ENCODE data around the gene GPRIN1.
A peak's percentile ranks its signal among the peaks of the same experiment; 100 is the strongest.

GPRIN1 gene

GRCh38 chr5:176640616-176641015, 30.7 kb upstream of the GPRIN1 start:
- H3K9me3 ChIP-seq (ENCODE audit: control insufficient read depth in 1 of 2, low read length in 2 of 2) = no peaks in the 10 kb centered on the region
- no peaks in the 10 kb centered on the region for H3K4me1 ChIP-seq (ENCODE audit: control insufficient read depth in 1 of 2, insufficient read depth in 2 of 2, low read length in 2 of 2)
- no peak overlapping the region for H3K27ac ChIP-seq (ENCODE audit: low read length)
- no peaks in the 10 kb centered on the region for H3K36me3 ChIP-seq (ENCODE audit: control insufficient read depth in 1 of 2, insufficient read depth in 2 of 2, low read length in 2 of 2)
- H3K27me3 ChIP-seq (ENCODE audit: low read depth, low read length) = no peaks in the 10 kb centered on the region
- H3K4me3 ChIP-seq (ENCODE audit: low read depth in 1 of 2, low read length in 2 of 2) = no peak overlapping the region

GRCh38 chr5:176639981-176640380, 30.0 kb upstream of the GPRIN1 start:
- H3K27ac ChIP-seq (ENCODE audit: low read length) = no peak overlapping the region

GRCh38 chr5:176639208-176639607, 29.3 kb upstream of the GPRIN1 start:
- H3K27me3 ChIP-seq (ENCODE audit: low read depth, low read length) = no peaks in the 10 kb centered on the region
- H3K4me1 ChIP-seq (ENCODE audit: control insufficient read depth in 1 of 2, insufficient read depth in 2 of 2, low read length in 2 of 2) = no peaks in the 10 kb centered on the region
- no peaks in the 10 kb centered on the region for H3K9me3 ChIP-seq (ENCODE audit: control insufficient read depth in 1 of 2, low read length in 2 of 2)
- no peaks in the 10 kb centered on the region for H3K36me3 ChIP-seq (ENCODE audit: control insufficient read depth in 1 of 2, insufficient read depth in 2 of 2, low read length in 2 of 2)
- H3K27ac ChIP-seq (ENCODE audit: low read length) = no peak overlapping the region
- H3K4me3 ChIP-seq (ENCODE audit: low read depth in 1 of 2, low read length in 2 of 2) = no peak overlapping the region

More at GRCh38 chr5:176639981-176640380, 30.0 kb upstream of the GPRIN1 start:
- Histone ChIP-seq H3K4me3 (ENCODE audit: low read depth in 1 of 2, low read length in 2 of 2) (no peak overlapping the region), H3K36me3 (ENCODE audit: control insufficient read depth in 1 of 2, insufficient read depth in 2 of 2, low read length in 2 of 2) (no peaks in the 10 kb centered on the region), H3K4me1 (ENCODE audit: control insufficient read depth in 1 of 2, insufficient read depth in 2 of 2, low read length in 2 of 2) (no peaks in the 10 kb centered on the region), H3K9me3 (ENCODE audit: control insufficient read depth in 1 of 2, low read length in 2 of 2) (no peaks in the 10 kb centered on the region), H3K27me3 (ENCODE audit: low read depth, low read length) (no peaks in the 10 kb centered on the region)

DNA sequence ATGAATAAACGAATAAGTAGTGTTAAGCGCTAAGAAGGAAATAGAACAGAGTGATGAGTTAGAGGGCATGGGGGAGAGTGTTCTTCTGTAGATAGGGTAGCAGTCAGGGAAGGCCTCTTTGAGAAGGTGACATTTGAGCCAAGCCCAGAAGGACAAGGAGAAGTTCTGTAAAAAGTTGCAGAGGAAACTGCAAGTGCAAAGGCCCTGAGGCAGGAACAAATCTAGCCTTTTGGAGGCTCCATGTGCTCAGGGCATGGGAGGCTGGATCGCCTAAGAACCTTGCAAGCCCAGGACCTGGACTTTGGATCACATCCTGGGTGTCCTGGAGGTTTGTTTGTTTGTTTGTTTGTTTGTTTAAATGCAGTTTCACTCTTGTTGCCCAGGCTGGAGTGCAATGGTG, 28.5 kb upstream of the GPRIN1 start:
- Histone ChIP-seq H3K36me3 (ENCODE audit: control insufficient read depth in 1 of 2, insufficient read depth in 2 of 2, low read length in 2 of 2) (no peaks in the 10 kb centered on the region), H3K4me3 (ENCODE audit: low read depth in 1 of 2, low read length in 2 of 2) (no peak overlapping the region), H3K4me1 (ENCODE audit: control insufficient read depth in 1 of 2, insufficient read depth in 2 of 2, low read length in 2 of 2) (no peaks in the 10 kb centered on the region), H3K9me3 (ENCODE audit: control insufficient read depth in 1 of 2, low read length in 2 of 2) (no peaks in the 10 kb centered on the region), H3K27ac (ENCODE audit: low read length) (no peak overlapping the region), H3K27me3 (ENCODE audit: low read depth, low read length) (no peaks in the 10 kb centered on the region)

DNA sequence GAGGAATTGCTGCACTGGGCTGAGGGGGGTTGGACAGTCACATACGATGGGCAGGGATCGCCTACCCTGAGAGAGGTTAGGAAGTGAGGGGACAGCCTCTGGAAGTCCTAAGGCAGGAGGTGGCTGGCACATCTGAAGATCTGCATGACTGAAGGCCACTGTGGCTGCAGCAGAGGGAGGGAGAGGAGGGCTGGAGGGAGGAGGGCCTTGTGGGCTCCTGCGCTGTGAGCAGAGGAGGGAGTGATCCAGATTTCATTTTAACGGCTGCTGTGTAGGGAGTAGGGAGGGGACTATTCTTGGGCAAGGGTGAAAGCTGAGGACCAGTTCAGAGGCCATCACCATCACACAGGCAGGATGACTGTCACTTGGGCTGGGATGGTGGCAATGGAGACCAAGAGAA, 27.6 kb upstream of the GPRIN1 start:
- no peaks in the 10 kb centered on the region for H3K27me3 ChIP-seq (ENCODE audit: low read depth, low read length)
- H3K4me1 ChIP-seq (ENCODE audit: control insufficient read depth in 1 of 2, insufficient read depth in 2 of 2, low read length in 2 of 2) = no peaks in the 10 kb centered on the region
- H3K4me3 ChIP-seq (ENCODE audit: low read depth in 1 of 2, low read length in 2 of 2) = no peak overlapping the region
- no peaks in the 10 kb centered on the region for H3K36me3 ChIP-seq (ENCODE audit: control insufficient read depth in 1 of 2, insufficient read depth in 2 of 2, low read length in 2 of 2)
- no peaks in the 10 kb centered on the region for H3K9me3 ChIP-seq (ENCODE audit: control insufficient read depth in 1 of 2, low read length in 2 of 2)
- no peak overlapping the region for H3K27ac ChIP-seq (ENCODE audit: low read length)

GRCh38 chr5:176636426-176636825, 26.5 kb upstream of the GPRIN1 start:
- no peaks in the 10 kb centered on the region for H3K9me3 ChIP-seq (ENCODE audit: control insufficient read depth in 1 of 2, low read length in 2 of 2)
- no peaks in the 10 kb centered on the region for H3K4me1 ChIP-seq (ENCODE audit: control insufficient read depth in 1 of 2, insufficient read depth in 2 of 2, low read length in 2 of 2)
- H3K27me3 ChIP-seq (ENCODE audit: low read depth, low read length) = peaks cover under 1% of the 10 kb centered on the region
- H3K27ac ChIP-seq (ENCODE audit: low read length) = no peak overlapping the region
- no peak overlapping the region for H3K4me3 ChIP-seq (ENCODE audit: low read depth in 1 of 2, low read length in 2 of 2)
- no peaks in the 10 kb centered on the region for H3K36me3 ChIP-seq (ENCODE audit: control insufficient read depth in 1 of 2, insufficient read depth in 2 of 2, low read length in 2 of 2)

GRCh38 chr5:176633598-176633997, 23.6 kb upstream of the GPRIN1 start:
- no peaks in the 10 kb centered on the region for H3K9me3 ChIP-seq (ENCODE audit: control insufficient read depth in 1 of 2, low read length in 2 of 2)
- no peak overlapping the region for H3K4me3 ChIP-seq (ENCODE audit: low read depth in 1 of 2, low read length in 2 of 2)
- peaks cover 0 to 17% of the 10 kb centered on the region in 2 donors for H3K4me1 ChIP-seq (ENCODE audit: control insufficient read depth in 1 of 2, insufficient read depth in 2 of 2, low read length in 2 of 2)
- peaks cover 27% of the 10 kb centered on the region for H3K27me3 ChIP-seq (ENCODE audit: low read depth, low read length)
- H3K36me3 ChIP-seq (ENCODE audit: control insufficient read depth in 1 of 2, insufficient read depth in 2 of 2, low read length in 2 of 2) = no peaks in the 10 kb centered on the region
- H3K27ac ChIP-seq (ENCODE audit: low read length) = no peak overlapping the region

DNA sequence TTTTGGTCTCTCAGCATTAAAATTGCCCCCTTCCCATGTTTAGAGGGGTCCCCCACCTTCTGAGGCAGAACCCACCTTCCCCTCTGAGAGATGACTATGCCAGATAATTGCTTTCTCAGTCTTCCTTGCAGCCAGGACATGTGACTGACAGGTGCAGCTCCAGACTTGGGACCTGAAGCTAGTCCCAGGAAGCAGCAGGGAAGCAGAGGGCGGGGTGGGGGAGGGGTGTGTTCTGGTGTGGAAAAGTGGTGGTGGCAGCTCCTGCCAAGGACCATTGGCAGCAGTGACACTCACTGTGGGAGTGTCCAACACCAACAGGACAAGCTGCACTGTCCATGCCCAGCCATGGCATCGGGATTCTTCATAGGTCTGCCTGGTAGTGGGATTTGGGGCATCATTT, 22.8 kb upstream of the GPRIN1 start:
- no peaks in the 10 kb centered on the region for H3K9me3 ChIP-seq (ENCODE audit: control insufficient read depth in 1 of 2, low read length in 2 of 2)
- no peaks in the 10 kb centered on the region for H3K36me3 ChIP-seq (ENCODE audit: control insufficient read depth in 1 of 2, insufficient read depth in 2 of 2, low read length in 2 of 2)
- peaks cover 35% of the 10 kb centered on the region for H3K27me3 ChIP-seq (ENCODE audit: low read depth, low read length)
- no peak overlapping the region for H3K4me3 ChIP-seq (ENCODE audit: low read depth in 1 of 2, low read length in 2 of 2)
- peaks cover 0 to 17% of the 10 kb centered on the region in 2 donors for H3K4me1 ChIP-seq (ENCODE audit: control insufficient read depth in 1 of 2, insufficient read depth in 2 of 2, low read length in 2 of 2)
- H3K27ac ChIP-seq (ENCODE audit: low read length) = no peak overlapping the region

DNA sequence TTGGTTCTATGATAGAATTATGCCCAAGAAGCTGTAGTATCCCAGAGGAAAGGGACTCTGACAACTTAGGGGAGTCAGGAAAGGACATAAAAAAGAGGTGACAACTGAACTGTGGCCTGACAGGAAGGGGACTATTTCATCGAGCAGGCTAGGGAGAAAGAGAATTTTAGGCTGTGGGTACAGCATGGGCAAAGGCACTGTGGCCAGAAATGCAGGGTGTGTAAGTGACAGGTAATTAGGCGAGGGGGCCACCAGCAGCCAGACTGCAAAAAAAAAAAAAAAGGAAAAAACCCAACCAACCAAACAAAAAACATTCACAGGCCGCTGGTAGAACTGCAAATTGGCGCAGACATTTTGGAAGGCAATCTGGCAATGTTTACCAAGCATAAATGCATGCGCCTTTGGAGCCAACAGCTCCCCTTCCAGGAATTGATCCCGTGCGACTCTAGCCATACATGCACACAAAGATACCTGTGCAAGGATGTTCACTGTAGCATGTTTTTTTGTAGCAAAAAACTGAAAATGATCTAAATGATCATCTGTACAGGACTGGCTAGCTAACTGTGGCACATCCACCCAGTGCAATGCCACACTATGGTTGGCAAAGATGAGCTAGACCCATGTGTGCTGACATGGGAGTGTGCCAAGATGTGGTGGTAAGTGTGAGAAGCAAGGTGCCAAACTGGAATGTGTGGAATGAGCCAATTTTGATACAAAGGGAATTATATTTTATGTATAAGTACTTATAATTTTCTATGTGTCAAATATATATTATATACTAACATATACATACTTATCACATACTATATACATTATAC, 21.6 kb upstream of the GPRIN1 start:
- no peak overlapping the region for H3K4me3 ChIP-seq (ENCODE audit: low read depth in 1 of 2, low read length in 2 of 2)
- no peak overlapping the region for H3K27ac ChIP-seq (ENCODE audit: low read length)
- H3K27me3 ChIP-seq (ENCODE audit: low read depth, low read length) = peaks cover 43% of the 10 kb centered on the region
- no peaks in the 10 kb centered on the region for H3K9me3 ChIP-seq (ENCODE audit: control insufficient read depth in 1 of 2, low read length in 2 of 2)
- peaks cover 0 to 17% of the 10 kb centered on the region in 2 donors for H3K4me1 ChIP-seq (ENCODE audit: control insufficient read depth in 1 of 2, insufficient read depth in 2 of 2, low read length in 2 of 2)
- H3K36me3 ChIP-seq (ENCODE audit: control insufficient read depth in 1 of 2, insufficient read depth in 2 of 2, low read length in 2 of 2) = no peaks in the 10 kb centered on the region

- H3K4me1 ChIP-seq (ENCODE audit: control insufficient read depth in 1 of 2, insufficient read depth in 2 of 2, low read length in 2 of 2) = peaks cover 0 to 17% of the 10 kb centered on the region in 2 donors
- H3K27me3 ChIP-seq (ENCODE audit: low read depth, low read length) = peaks cover 50% of the 10 kb centered on the region
- H3K4me3 ChIP-seq (ENCODE audit: low read depth in 1 of 2, low read length in 2 of 2) = peak overlapping the region in 1 of 2 donors; percentile 57
- no peaks in the 10 kb centered on the region for H3K9me3 ChIP-seq (ENCODE audit: control insufficient read depth in 1 of 2, low read length in 2 of 2)
- no peaks in the 10 kb centered on the region for H3K36me3 ChIP-seq (ENCODE audit: control insufficient read depth in 1 of 2, insufficient read depth in 2 of 2, low read length in 2 of 2)
- H3K27ac ChIP-seq (ENCODE audit: low read length) = no peak overlapping the region
Observed at GRCh38 chr5:176630681-176631222, 20.8 kb upstream of the GPRIN1 start.

- Histone ChIP-seq H3K36me3 (ENCODE audit: control insufficient read depth in 1 of 2, insufficient read depth in 2 of 2, low read length in 2 of 2) (no peaks in the 10 kb centered on the region), H3K27ac (ENCODE audit: low read length) (no peak within 1 kb of the TSS), H3K4me3 (ENCODE audit: low read depth in 1 of 2, low read length in 2 of 2) (peak within 1 kb of the TSS in 1 of 2 donors; percentile 57)
Observed at GRCh38 chr5:176629853-176630680, 20.1 kb upstream of the GPRIN1 start, which contains the start of the genes EIF4E1B and SNCB. Gene EIF4E1B, plus strand, starts transcription at chr5:176630675. Its CDS starts 12,113 bp downstream, at chr5:176642788. Gene SNCB, minus strand, starts transcription at chr5:176630534. Its CDS starts 880 bp downstream, at chr5:176629654.

More at GRCh38 chr5:176629853-176630680, 20.1 kb upstream of the GPRIN1 start, which contains the start of the genes EIF4E1B and SNCB:
- peaks cover 50% of the 10 kb centered on the region for H3K27me3 ChIP-seq (ENCODE audit: low read depth, low read length)
- H3K9me3 ChIP-seq (ENCODE audit: control insufficient read depth in 1 of 2, low read length in 2 of 2) = no peaks in the 10 kb centered on the region
- peaks cover 0 to 17% of the 10 kb centered on the region in 2 donors for H3K4me1 ChIP-seq (ENCODE audit: control insufficient read depth in 1 of 2, insufficient read depth in 2 of 2, low read length in 2 of 2)
